Measurements from ENCODE around the gene HOPX.

- TF ChIP-seq POLR2AphosphoS5 (IDR thresholded peaks at IDR 0.05; ENCODE audit: low read depth) (no peak), REST (IDR thresholded peaks at IDR 0.05; ENCODE audit: insufficient replicate concordance, low read depth) (no peak)
- TF ChIP-seq, protein P1, sequence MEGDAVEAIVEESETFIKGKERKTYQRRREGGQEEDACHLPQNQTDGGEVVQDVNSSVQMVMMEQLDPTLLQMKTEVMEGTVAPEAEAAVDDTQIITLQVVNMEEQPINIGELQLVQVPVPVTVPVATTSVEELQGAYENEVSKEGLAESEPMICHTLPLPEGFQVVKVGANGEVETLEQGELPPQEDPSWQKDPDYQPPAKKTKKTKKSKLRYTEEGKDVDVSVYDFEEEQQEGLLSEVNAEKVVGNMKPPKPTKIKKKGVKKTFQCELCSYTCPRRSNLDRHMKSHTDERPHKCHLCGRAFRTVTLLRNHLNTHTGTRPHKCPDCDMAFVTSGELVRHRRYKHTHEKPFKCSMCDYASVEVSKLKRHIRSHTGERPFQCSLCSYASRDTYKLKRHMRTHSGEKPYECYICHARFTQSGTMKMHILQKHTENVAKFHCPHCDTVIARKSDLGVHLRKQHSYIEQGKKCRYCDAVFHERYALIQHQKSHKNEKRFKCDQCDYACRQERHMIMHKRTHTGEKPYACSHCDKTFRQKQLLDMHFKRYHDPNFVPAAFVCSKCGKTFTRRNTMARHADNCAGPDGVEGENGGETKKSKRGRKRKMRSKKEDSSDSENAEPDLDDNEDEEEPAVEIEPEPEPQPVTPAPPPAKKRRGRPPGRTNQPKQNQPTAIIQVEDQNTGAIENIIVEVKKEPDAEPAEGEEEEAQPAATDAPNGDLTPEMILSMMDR (IDR thresholded peaks at IDR 0.05; ENCODE audit: insufficient read depth, low read length): no peak
Measured at GRCh38 chr4:56646341-56646740, 34.8 kb downstream of the HOPX start.

All from HL-60 (cell line).